BLaER1 treated with 17β-estradiol and CSF1 and Interleukin-3, amounts not matched to agents 10 nM and 100 nM (cell line): Measurements from ENCODE around the gene MYO1D.
A peak's percentile ranks its signal among the peaks of the same experiment; 100 is the strongest.

Experiments used
- H3K27ac ChIP-seq, 11 experiments: shearing (Covaris generic); formaldehyde crosslinking; 2 replicates each; pipeline ENCODE4 v1.8.1; 2022
- H3K27me3 ChIP-seq, 11 experiments: shearing (Covaris generic); formaldehyde crosslinking; 2 replicates each; pipeline ENCODE4 v1.8.1; 2022
- H3K36me3 ChIP-seq, 11 experiments: shearing (Covaris generic); formaldehyde crosslinking; 2 replicates each; pipeline ENCODE4 v1.8.1; 2022
- H3K4me1 ChIP-seq, 10 experiments: shearing (Covaris generic); formaldehyde crosslinking; 2 replicates each; pipeline ENCODE4 v1.8.1; 2022
- H3K4me2 ChIP-seq, 11 experiments: shearing (Covaris generic); formaldehyde crosslinking; 2 replicates each; pipeline ENCODE4 v1.8.1; 2022
- H3K4me3 ChIP-seq, 10 experiments: shearing (Covaris generic); formaldehyde crosslinking; 2 replicates each; pipeline ENCODE4 v1.8.1; 2022
- H3K9ac ChIP-seq, 11 experiments: shearing (Covaris generic); formaldehyde crosslinking; 2 replicates each; pipeline ENCODE4 v1.8.1; 2022
- H3K9me3 ChIP-seq, 11 experiments: shearing (Covaris generic); formaldehyde crosslinking; replicated peaks in 1 of 11; 2 replicates each; pipeline ENCODE4 v1.8.1; 2022
- H4K20me1 ChIP-seq, 11 experiments: shearing (Covaris generic); formaldehyde crosslinking; 2 replicates each; pipeline ENCODE4 v1.8.1; 2022
- Cebpa-rat ChIP-seq, 11 experiments: shearing (Covaris generic); IDR thresholded peaks; 2 replicates each; pipeline ENCODE4 v1.8.1; 2022

MYO1D gene

DNA sequence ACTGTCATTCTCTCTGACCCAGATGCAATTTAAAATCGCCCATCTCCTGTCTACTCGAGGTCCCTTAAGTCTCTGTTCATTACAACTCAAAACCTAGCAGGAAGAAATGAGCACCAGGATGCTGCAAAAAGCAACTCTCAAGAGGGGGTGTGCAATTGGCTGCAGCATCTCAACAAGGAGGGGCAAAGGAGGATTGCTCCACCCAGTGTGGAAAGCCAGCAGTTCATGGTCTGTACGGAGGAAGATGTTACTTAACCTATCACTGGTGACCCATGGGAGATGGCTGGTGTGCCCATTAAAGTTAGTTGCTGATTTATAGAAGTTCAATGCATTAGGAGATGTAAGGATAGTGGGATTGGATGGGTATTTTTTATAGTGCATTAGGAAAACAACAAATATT, 242.8 kb downstream of the MYO1D start:
- no peaks in the 10 kb centered on the region for H4K20me1 ChIP-seq
- no peak overlapping the region for H3K27ac ChIP-seq
- H3K4me3 ChIP-seq, result no peak overlapping the region
- no peaks in the 10 kb centered on the region for H3K4me1 ChIP-seq
- no peak overlapping the region for H3K4me2 ChIP-seq
- TF ChIP-seq Cebpa-rat (IDR thresholded peaks at IDR 0.05), result no peak
- no peaks in the 10 kb centered on the region for H3K9me3 ChIP-seq
- H3K27me3 ChIP-seq, result no peaks in the 10 kb centered on the region
- no peak overlapping the region for H3K9ac ChIP-seq
- H3K36me3 ChIP-seq, result no peaks in the 10 kb centered on the region

DNA sequence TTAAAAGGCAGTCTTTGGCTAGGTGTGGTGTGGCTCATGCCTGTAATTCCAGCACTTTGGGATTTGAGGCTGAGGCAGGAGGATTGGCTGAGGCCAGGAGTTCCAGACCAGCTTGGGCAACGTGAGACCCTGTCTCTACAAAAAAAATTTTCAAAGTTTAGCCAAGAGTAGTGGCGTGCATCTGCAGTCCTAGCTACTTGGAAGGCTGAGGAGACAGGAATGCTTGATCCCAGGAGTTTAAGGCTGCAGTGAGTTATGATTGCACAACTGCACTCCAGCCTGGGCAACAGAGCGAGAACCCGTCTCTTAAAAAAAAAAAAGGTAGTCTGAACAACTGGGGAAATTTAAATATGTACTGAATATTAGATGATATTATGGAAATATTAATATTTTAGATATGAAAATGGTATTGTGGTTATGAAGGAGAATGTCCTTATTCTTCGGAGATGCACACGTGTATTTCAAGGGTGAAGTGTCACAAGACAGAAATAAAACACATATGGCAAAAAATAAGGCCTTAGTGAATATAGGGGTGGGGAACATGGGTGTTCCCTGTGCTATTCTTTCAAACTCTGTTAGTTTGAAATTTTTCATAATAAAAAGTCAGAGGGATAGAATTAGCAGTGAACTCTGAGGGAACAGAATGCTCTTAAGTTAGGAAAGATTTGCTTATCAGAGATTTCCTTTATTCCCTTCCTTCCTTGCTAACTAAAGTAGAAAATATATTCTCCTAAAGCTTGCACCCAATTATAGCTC, 245.4 kb downstream of the MYO1D start:
- H3K27ac ChIP-seq, result no peak overlapping the region
- H3K9ac ChIP-seq, result no peak overlapping the region
- no peak overlapping the region for H3K4me3 ChIP-seq
- H3K4me1 ChIP-seq, result no peaks in the 10 kb centered on the region
- H3K36me3 ChIP-seq, result no peaks in the 10 kb centered on the region
- H3K4me2 ChIP-seq, result no peak overlapping the region
- no peaks in the 10 kb centered on the region for H4K20me1 ChIP-seq
- H3K27me3 ChIP-seq, result no peaks in the 10 kb centered on the region
- no peaks in the 10 kb centered on the region for H3K9me3 ChIP-seq
- TF ChIP-seq Cebpa-rat (IDR thresholded peaks at IDR 0.05), result 0 out of 22 replicates have a peak, but pooled peaks of 2 of the 11 experiments have one; percentile 9 to 11

DNA sequence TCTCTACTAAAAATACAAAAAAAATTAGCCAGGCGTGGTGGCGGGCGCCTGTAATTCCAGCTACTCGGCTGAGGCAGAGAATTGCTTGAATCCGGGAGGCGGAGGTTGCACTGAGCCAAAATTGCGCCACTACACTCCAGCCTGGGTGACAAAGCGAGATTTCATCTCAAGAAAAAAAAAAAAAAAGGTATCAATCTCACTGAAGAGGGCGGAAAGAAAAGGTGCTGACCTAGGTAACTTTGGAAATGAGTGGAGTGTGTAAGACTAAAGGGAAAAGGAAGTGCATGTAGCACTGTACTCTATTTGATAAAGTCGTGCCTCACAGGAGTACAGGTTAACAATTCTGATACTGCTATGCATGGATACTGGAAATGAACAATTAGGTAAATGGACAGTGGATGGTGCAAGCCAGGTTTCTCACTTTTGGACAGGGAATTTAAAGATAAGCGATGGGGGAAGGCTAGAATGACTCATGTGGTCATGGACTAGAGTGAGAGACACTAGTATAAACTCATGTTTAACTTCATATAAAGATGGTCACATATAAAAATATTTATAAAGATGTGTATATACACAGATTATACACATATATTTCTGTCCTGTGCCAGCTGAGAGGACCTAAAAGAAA, 247.2 kb downstream of the MYO1D start:
- H3K9me3 ChIP-seq, result no peaks in the 10 kb centered on the region
- no peaks in the 10 kb centered on the region for H4K20me1 ChIP-seq
- H3K4me2 ChIP-seq, result no peak overlapping the region
- no peak overlapping the region for H3K4me3 ChIP-seq
- no peak overlapping the region for H3K27ac ChIP-seq
- H3K27me3 ChIP-seq, result no peaks in the 10 kb centered on the region
- no peak for TF ChIP-seq Cebpa-rat (IDR thresholded peaks at IDR 0.05)
- H3K9ac ChIP-seq, result no peak overlapping the region
- H3K4me1 ChIP-seq, result no peaks in the 10 kb centered on the region
- H3K36me3 ChIP-seq, result no peaks in the 10 kb centered on the region

DNA sequence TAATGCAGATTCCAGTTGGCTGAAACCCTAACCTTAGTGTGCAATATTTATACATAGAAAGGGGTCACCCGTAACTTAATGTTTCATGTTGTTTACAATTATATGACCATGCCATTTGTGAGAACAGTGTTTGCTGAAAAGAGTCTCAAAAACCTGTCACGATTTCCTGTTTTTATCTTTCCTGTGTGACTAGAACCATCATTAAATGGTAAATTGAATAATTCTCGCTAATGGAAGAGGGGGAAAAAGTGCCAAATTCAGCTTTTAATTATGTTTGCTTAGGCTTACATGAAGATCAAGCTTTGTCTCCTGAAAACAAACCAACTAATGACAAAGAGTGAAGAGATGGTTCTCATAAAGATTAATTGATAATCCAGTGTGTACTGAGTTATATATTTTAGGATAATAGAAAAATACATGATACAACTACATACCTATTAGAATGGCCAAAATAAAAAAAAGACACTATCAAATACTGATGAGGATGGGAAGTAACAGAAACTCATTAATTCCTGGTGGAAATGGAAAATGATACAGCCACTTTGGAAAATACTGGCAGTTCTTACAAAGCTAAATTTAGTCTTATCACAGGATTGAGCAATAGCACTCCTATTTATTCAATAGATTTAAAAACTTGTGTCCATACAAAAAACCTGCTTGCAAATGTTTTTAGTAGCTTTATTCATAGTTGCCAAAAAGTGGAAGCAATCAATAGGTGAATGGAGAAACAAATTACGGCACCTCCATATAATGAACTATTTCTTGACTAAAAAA, 248.5 kb downstream of the MYO1D start:
- no peak for TF ChIP-seq Cebpa-rat (IDR thresholded peaks at IDR 0.05)
- no peak overlapping the region for H3K9ac ChIP-seq
- H4K20me1 ChIP-seq, result no peaks in the 10 kb centered on the region
- H3K4me1 ChIP-seq, result no peaks in the 10 kb centered on the region
- no peaks in the 10 kb centered on the region for H3K27me3 ChIP-seq
- H3K27ac ChIP-seq, result no peak overlapping the region
- no peaks in the 10 kb centered on the region for H3K36me3 ChIP-seq
- no peak overlapping the region for H3K4me3 ChIP-seq
- H3K4me2 ChIP-seq, result no peak overlapping the region
- no peaks in the 10 kb centered on the region for H3K9me3 ChIP-seq

DNA sequence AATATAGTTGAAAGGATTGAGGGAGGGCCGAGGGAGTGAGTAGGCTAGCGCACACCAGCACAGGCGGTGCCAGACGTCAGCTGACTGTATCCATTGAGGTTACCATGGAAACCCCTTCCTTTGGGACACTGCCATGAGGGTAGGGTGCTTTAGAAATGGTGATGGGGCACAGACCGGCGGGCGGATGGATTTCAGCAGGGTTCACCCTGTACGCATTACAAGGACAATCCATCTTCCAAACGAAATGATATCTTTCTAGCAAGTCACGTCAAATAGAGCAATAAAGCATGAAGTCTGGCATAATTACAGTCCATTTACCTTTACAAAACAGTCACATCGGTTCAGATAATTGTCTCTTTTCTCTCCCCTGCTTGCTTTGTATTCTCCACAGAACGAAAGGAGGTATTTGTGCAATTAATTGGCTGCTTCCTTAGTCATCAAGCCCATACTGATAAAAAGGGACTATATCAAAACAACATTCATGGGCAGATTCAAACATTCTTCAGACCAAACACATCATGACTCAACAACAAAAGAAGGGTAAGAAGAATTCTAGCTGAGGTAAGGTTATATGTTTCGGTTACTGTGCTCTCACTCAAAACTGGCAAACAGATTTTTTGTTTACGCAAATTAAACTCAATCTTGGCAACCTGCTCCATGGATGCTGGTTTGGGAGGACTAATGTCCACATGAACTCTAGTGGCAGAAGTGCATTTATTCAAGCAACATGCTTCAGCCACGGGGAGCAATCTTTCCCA, 249.5 kb downstream of the MYO1D start:
- no peak for TF ChIP-seq Cebpa-rat (IDR thresholded peaks at IDR 0.05)
- Histone ChIP-seq H3K9ac (no peak overlapping the region), H3K4me2 (no peak overlapping the region), H3K9me3 (no peaks in the 10 kb centered on the region), H3K36me3 (no peaks in the 10 kb centered on the region), H3K4me1 (no peaks in the 10 kb centered on the region), H3K27me3 (no peaks in the 10 kb centered on the region), H3K27ac (no peak overlapping the region), H4K20me1 (no peaks in the 10 kb centered on the region), H3K4me3 (no peak overlapping the region)

DNA sequence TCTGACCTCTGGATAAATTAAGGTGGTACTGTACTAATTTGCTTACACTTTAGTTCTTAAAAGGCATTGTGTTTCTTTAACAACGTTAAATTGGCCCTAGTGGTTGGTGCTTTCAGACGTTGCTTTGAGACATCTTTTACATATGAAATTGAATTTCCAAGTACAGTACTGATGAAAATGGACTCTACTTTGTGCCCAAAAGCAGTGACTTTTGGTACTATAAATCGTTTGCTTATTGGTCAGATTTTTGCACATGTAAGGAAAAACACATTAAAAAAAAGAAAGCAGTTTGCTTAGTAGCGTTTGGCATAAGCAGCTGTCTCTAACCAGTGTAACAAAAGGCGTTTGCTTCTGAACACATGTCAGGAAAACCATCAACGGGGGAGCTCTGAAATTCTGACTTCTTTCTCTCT, 250.5 kb downstream of the MYO1D start:
- Histone ChIP-seq H3K4me2 (no peak overlapping the region), H3K4me3 (no peak overlapping the region), H4K20me1 (no peaks in the 10 kb centered on the region), H3K27me3 (no peaks in the 10 kb centered on the region), H3K4me1 (no peaks in the 10 kb centered on the region), H3K36me3 (no peaks in the 10 kb centered on the region), H3K9ac (no peak overlapping the region), H3K9me3 (no peaks in the 10 kb centered on the region), H3K27ac (no peak overlapping the region)
- no peak for TF ChIP-seq Cebpa-rat (IDR thresholded peaks at IDR 0.05)

DNA sequence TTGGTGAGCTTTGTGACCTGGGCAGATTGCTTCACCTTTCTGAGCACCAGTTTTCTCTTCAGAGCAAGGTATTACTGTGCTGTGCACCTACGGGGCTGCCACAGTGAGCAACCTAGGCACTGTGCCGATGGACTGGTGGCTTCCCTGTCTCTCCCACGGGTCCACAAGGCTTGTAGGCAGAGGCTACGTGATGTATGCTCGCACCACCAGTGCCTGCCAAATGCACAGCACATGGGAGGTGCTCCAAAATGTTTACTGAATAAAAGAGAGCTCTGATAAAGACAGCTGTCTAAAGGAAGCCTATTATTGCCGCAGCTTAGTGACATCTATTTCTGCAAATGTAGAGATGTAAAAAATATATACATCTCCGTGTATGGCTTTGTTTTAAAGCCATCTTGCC, 251.0 kb downstream of the MYO1D start:
- no peaks in the 10 kb centered on the region for H3K4me1 ChIP-seq
- no peaks in the 10 kb centered on the region for H3K36me3 ChIP-seq
- no peak overlapping the region for H3K4me2 ChIP-seq
- H3K4me3 ChIP-seq, result no peak overlapping the region
- H3K27ac ChIP-seq, result no peak overlapping the region
- no peak for TF ChIP-seq Cebpa-rat (IDR thresholded peaks at IDR 0.05)
- H3K9ac ChIP-seq, result no peak overlapping the region
- no peaks in the 10 kb centered on the region for H3K27me3 ChIP-seq
- H3K9me3 ChIP-seq, result no peaks in the 10 kb centered on the region
- no peaks in the 10 kb centered on the region for H4K20me1 ChIP-seq

DNA sequence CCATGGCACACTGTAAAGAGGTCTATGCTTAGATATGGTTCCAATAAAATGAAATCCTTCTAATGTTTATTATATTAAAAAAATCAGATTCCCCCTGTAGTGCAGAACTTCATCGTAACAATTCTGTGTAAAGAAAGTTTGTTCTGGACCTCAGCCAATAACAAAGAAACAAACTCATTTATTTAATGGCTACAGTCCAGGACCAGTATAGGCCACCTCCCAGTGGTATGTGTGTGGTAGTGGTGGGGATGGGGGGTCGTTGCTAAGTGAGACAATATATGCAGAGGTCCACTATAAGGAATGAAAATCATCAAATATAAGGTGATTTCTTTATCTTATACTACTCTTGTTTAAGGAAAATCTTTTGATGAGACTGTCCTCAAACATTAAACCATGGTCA, 253.7 kb downstream of the MYO1D start:
- no peaks in the 10 kb centered on the region for H3K4me1 ChIP-seq
- H3K36me3 ChIP-seq, result no peaks in the 10 kb centered on the region
- H3K4me3 ChIP-seq, result no peak overlapping the region
- no peak overlapping the region for H3K27ac ChIP-seq
- H4K20me1 ChIP-seq, result no peaks in the 10 kb centered on the region
- no peak overlapping the region for H3K4me2 ChIP-seq
- H3K9me3 ChIP-seq, result no peaks in the 10 kb centered on the region
- H3K27me3 ChIP-seq, result no peaks in the 10 kb centered on the region
- no peak for TF ChIP-seq Cebpa-rat (IDR thresholded peaks at IDR 0.05)
- H3K9ac ChIP-seq, result no peak overlapping the region

DNA sequence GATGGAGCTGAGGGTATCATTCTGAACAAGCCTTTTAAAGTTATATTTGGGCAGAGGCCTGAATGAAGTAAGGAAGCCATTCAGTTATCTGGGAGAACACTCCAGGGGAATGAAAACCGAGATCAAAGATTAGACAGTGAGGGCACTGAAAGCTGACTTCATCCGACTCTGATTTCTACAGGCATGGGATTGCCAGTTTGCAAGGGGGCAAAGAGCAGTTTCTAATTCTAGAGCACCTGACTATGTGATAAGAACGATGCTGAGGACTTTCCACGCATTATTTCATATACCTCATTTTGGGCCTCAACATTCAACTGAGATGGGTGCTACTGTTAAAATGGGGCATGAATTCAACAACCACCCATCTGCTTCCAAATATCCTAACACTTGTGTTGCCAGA, 254.4 kb downstream of the MYO1D start:
- TF ChIP-seq Cebpa-rat (IDR thresholded peaks at IDR 0.05), result no peak
- H3K4me3 ChIP-seq, result no peak overlapping the region
- H3K36me3 ChIP-seq, result no peaks in the 10 kb centered on the region

More for the DNA sequence above, 254.4 kb downstream of the MYO1D start:
- Histone ChIP-seq H3K4me1 (no peaks in the 10 kb centered on the region), H3K4me2 (no peak overlapping the region), H3K27me3 (no peaks in the 10 kb centered on the region), H3K9ac (no peak overlapping the region), H3K9me3 (no peaks in the 10 kb centered on the region), H3K27ac (no peak overlapping the region), H4K20me1 (no peaks in the 10 kb centered on the region)
